ENCODE results near the gene DHX15.

DNA sequence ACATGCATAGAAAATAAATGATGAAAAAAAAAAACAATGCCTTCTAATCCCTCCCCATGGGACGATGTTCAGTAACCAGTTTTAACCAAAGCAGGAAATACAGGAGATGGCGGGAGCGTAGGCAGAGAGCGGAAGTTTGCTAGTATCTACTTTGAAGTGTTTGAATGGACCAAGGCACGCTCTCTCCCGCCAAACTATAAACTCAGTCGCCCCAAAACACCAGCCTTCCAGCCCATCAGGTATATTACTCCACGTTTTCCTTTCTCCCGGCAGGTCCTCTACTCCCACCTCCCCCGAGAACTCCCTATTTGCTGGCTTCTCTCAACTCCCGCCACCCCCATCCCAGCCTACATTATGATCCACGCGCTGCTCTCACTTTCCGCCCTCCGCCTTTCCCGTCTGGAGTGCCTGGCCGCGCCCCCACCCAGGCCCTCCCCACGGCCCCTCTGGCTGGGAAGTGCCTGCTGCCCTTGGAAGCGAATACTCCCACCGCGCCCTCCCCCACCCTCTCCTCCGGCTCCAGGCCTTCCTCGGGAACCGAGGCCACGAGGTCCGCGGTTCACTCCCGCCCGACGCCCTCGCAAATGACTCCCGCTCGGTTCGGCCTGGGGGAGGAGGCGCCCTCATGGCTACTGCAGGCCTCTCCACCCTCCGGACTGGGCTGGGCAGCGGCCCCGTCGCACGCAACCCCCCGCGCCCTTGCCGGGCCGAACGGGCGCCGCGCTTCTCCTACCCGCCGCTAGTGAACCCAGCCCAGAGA lies 723 bp downstream of the DHX15 start:
- TF ChIP-seq, protein P1, sequence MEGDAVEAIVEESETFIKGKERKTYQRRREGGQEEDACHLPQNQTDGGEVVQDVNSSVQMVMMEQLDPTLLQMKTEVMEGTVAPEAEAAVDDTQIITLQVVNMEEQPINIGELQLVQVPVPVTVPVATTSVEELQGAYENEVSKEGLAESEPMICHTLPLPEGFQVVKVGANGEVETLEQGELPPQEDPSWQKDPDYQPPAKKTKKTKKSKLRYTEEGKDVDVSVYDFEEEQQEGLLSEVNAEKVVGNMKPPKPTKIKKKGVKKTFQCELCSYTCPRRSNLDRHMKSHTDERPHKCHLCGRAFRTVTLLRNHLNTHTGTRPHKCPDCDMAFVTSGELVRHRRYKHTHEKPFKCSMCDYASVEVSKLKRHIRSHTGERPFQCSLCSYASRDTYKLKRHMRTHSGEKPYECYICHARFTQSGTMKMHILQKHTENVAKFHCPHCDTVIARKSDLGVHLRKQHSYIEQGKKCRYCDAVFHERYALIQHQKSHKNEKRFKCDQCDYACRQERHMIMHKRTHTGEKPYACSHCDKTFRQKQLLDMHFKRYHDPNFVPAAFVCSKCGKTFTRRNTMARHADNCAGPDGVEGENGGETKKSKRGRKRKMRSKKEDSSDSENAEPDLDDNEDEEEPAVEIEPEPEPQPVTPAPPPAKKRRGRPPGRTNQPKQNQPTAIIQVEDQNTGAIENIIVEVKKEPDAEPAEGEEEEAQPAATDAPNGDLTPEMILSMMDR (conservative IDR thresholded peaks at IDR 0.05; ENCODE audit: low read depth in 2 of 2), result no peak
- TF ChIP-seq EZH2phosphoT487 (IDR thresholded peaks at IDR 0.05; ENCODE audit: unreplicated experiment), result no peak
- TF ChIP-seq POLR2AphosphoS5 (IDR thresholded peaks at IDR 0.05; ENCODE audit: low read depth), result no peak
- no peak for TF ChIP-seq NANOG (IDR thresholded peaks at IDR 0.05; ENCODE audit: borderline replicate concordance)
- TF ChIP-seq EZH2 (IDR thresholded peaks at IDR 0.05; ENCODE audit: low read depth, unreplicated experiment), result no peak

Data from GM23338 (cell line).